ENCODE results near the gene INPP4A. TPM values are rescaled to one million over a fixed set of nuclear protein-coding genes. Genes with fewer than 3 reads are reported as not detected.

Gene INPP4A
- total and polyA plus RNA-seq, 2 of the 13 experiments (the other 11 are each of a cell fraction or from before 2014, with no cell fraction given), result 10.1 to 10.9 TPM

GRCh38 chr2:98444436-98445176 lies at the start of gene INPP4A (continued):
- TF ChIP-seq ZBTB3 (CRISPR knock-in tag; IDR thresholded peaks at IDR 0.05; ENCODE audit: borderline replicate concordance, low read depth), result no peak
- TF ChIP-seq MYPOP (CRISPR knock-in tag; IDR thresholded peaks at IDR 0.05), result no peak
- TF ChIP-seq ZNF850 (CRISPR knock-in tag; conservative IDR thresholded peaks at IDR 0.05), result no peak
- TF ChIP-seq ZMAT5 (CRISPR knock-in tag; IDR thresholded peaks at IDR 0.05; ENCODE audit: borderline replicate concordance, low read depth), result no peak
- TF ChIP-seq ZNF709 (CRISPR knock-in tag; IDR thresholded peaks at IDR 0.05), result peak; percentile 59; the same call in 1 of the 2 replicates
- TF ChIP-seq ZBTB20 (CRISPR knock-in tag; IDR thresholded peaks at IDR 0.05; ENCODE audit: borderline replicate concordance, low read depth), result no peak; the same call in 1 of the 2 replicates
- no peak for TF ChIP-seq PHB2 (IDR thresholded peaks at IDR 0.05; ENCODE audit: partially characterized antibody)
- TF ChIP-seq ZHX1 (CRISPR knock-in tag; IDR thresholded peaks at IDR 0.05; ENCODE audit: low read depth), result no peak
- no peak for TF ChIP-seq ZNF580 (CRISPR knock-in tag; IDR thresholded peaks at IDR 0.05; ENCODE audit: borderline replicate concordance, low read depth)
- peak; percentile 40; the same call in 1 of the 2 replicates for TF ChIP-seq BCL6 (CRISPR knock-in tag; IDR thresholded peaks at IDR 0.05)
- TF ChIP-seq ARID4A (CRISPR knock-in tag; IDR thresholded peaks at IDR 0.05; ENCODE audit: borderline replicate concordance), result peak; percentile 44; the same call in 1 of the 2 replicates
- no peak for TF ChIP-seq TCF7 (IDR thresholded peaks at IDR 0.05; ENCODE audit: low read depth)
- peak; percentile 44; the same call in 1 of the 2 replicates for TF ChIP-seq ZNF691 (CRISPR knock-in tag; IDR thresholded peaks at IDR 0.05; ENCODE audit: borderline replicate concordance, low read depth)
- peak; percentile 80 for TF ChIP-seq SP4 (CRISPR knock-in tag; IDR thresholded peaks at IDR 0.05)
- 0 out of 2 replicates have a peak, but pooled peaks have one; percentile 26 for TF ChIP-seq TSC22D2 (CRISPR knock-in tag; IDR thresholded peaks at IDR 0.05; ENCODE audit: borderline replicate concordance)
- no peak; the same call in 1 of the 2 replicates for TF ChIP-seq FOSL2 (CRISPR knock-in tag; IDR thresholded peaks at IDR 0.05)
- no peak for TF ChIP-seq ZNF17 (CRISPR knock-in tag; IDR thresholded peaks at IDR 0.05)
- TF ChIP-seq ZNF768 (CRISPR knock-in tag; IDR thresholded peaks at IDR 0.05), result no peak
- no peak for TF ChIP-seq ZNF749 (CRISPR knock-in tag; IDR thresholded peaks at IDR 0.05; ENCODE audit: borderline replicate concordance)
